Liver (tissue), 9 donors: ENCODE data around the gene ZNF423. TPM values are rescaled to one million over a fixed set of nuclear protein-coding genes. Genes with fewer than 3 reads are reported as not detected.

ENCODE experiments used
- DNase-seq: peaks from one replicate; pipeline ENCODE4 v3.0.0-alpha.2; 2017; ENCODE audit warnings: low spot score
- H3K27ac ChIP-seq, 2 donors: one replicate each; pipeline ENCODE4 v1.7.0; 2013; ENCODE audit warnings: inconsistent platforms in 2 of 2, low read length in 2 of 2, control low read depth in 1 of 2, low read depth in 1 of 2, mild to moderate bottlenecking in 1 of 2
- H3K27me3 ChIP-seq, 4 donors: one replicate each; pipeline versions ENCODE4 v1.6.1 to v1.7.0; 2013; ENCODE audit warnings: low read length in 3 of 4, inconsistent platforms in 1 of 4, mild to moderate bottlenecking in 1 of 4, moderate library complexity in 1 of 4; ENCODE audit not compliant: control insufficient read depth in 4 of 4, insufficient read depth in 4 of 4
- H3K36me3 ChIP-seq, 4 donors: one replicate each; pipeline versions ENCODE4 v1.6.1 to v1.7.0; 2013; ENCODE audit warnings: low read length in 3 of 4, mild to moderate bottlenecking in 3 of 4, low read depth in 1 of 4, moderate library complexity in 1 of 4; ENCODE audit not compliant: control insufficient read depth in 4 of 4, insufficient read depth in 3 of 4
- H3K4me1 ChIP-seq, 4 donors: one replicate each; pipeline versions ENCODE4 v1.6.1 to v1.7.0; 2013; ENCODE audit warnings: low read length in 3 of 4, mild to moderate bottlenecking in 3 of 4, moderate library complexity in 1 of 4; ENCODE audit not compliant: control insufficient read depth in 4 of 4, insufficient read depth in 4 of 4
- H3K4me3 ChIP-seq, 3 donors: one replicate each; pipeline versions ENCODE4 v1.6.1 to v1.7.0; 2013; ENCODE audit warnings: low read length in 3 of 3, control low read depth in 1 of 3, low read depth in 1 of 3, mild to moderate bottlenecking in 1 of 3
- H3K9ac ChIP-seq, 2 donors: one replicate each; pipeline ENCODE4 v1.7.0; 2013; ENCODE audit warnings: low read length in 2 of 2, mild to moderate bottlenecking in 2 of 2, moderate library complexity in 2 of 2, control low read depth in 1 of 2, low read depth in 1 of 2
- H3K9me3 ChIP-seq, 4 donors: one replicate each; pipeline versions ENCODE4 v1.6.1 to v1.7.0; 2013; ENCODE audit warnings: low read length in 3 of 4; ENCODE audit not compliant: control insufficient read depth in 4 of 4
- ATF3 ChIP-seq: IDR thresholded peaks from 2 replicates; pipeline ENCODE4 v1.6.1; 2016; ENCODE audit warnings: antibody characterized with exemption
- CTCF ChIP-seq: fragments of 150-350 bp; IDR thresholded peaks from 2 replicates; pipeline ENCODE4 v1.5.1; 2017; ENCODE audit warnings: improper control_type of control experiment, low read depth, low read length; ENCODE audit not compliant: missing input control
- EGR1 ChIP-seq, 2 donors: IDR thresholded peaks; 2 replicates each; pipeline ENCODE4 v1.6.1; 2016 to 2018; ENCODE audit warnings: antibody characterized with exemption in 2 of 2, low read depth in 2 of 2
- FOXA2 ChIP-seq: IDR thresholded peaks from 2 replicates; pipeline ENCODE4 v1.6.1; 2016; ENCODE audit warnings: antibody characterized with exemption
- GABPA ChIP-seq, 2 donors: IDR thresholded peaks in 1 of 2; conservative IDR thresholded peaks in 1 of 2; 2 replicates each; pipeline ENCODE4 v1.6.1; 2016; ENCODE audit warnings: antibody characterized with exemption in 2 of 2, mild to moderate bottlenecking in 1 of 2, moderate library complexity in 1 of 2
- HNF4A ChIP-seq, 2 donors: conservative IDR thresholded peaks; 2 replicates each; pipeline ENCODE4 v1.6.1; 2016; ENCODE audit warnings: antibody characterized with exemption in 2 of 2, mild to moderate bottlenecking in 2 of 2
- HNF4G ChIP-seq: IDR thresholded peaks from 2 replicates; pipeline ENCODE4 v1.6.1; 2016; ENCODE audit warnings: antibody characterized with exemption
- JUND ChIP-seq, 2 donors: IDR thresholded peaks; 2 replicates each; pipeline ENCODE4 v1.6.1; 2016; ENCODE audit warnings: antibody characterized with exemption in 2 of 2
- MAX ChIP-seq: IDR thresholded peaks from 2 replicates; pipeline ENCODE4 v1.6.1; 2016; ENCODE audit warnings: antibody characterized with exemption
- NR2F2 ChIP-seq: IDR thresholded peaks from 2 replicates; pipeline ENCODE4 v1.6.1; 2016; ENCODE audit warnings: antibody characterized with exemption
- RAD21 ChIP-seq, 2 donors: IDR thresholded peaks; 2 replicates each; pipeline ENCODE4 v1.6.1; 2016; ENCODE audit warnings: antibody characterized with exemption in 2 of 2, mild to moderate bottlenecking in 2 of 2
- REST ChIP-seq: IDR thresholded peaks from 2 replicates; pipeline ENCODE4 v1.6.1; 2016; ENCODE audit warnings: antibody characterized with exemption, mild to moderate bottlenecking
- RXRA ChIP-seq, 2 donors: IDR thresholded peaks; 2 replicates each; pipeline ENCODE4 v1.6.1; 2017 to 2018; ENCODE audit warnings: antibody characterized with exemption in 2 of 2, mild to moderate bottlenecking in 1 of 2
- SP1 ChIP-seq: IDR thresholded peaks from 2 replicates; pipeline ENCODE4 v1.6.1; 2018; ENCODE audit warnings: antibody characterized with exemption, mild to moderate bottlenecking
- TAF1 ChIP-seq: conservative IDR thresholded peaks from 2 replicates; pipeline ENCODE4 v1.6.1; 2016; ENCODE audit warnings: antibody characterized with exemption, mild to moderate bottlenecking
- ZBTB33 ChIP-seq: IDR thresholded peaks from 2 replicates; pipeline ENCODE4 v1.6.1; 2016; ENCODE audit warnings: antibody characterized with exemption
- WGBS: extraction: QIAGEN DNeasy Blood & Tissue Kit; methylation state at CpG from one replicate; pipeline ENCODE4 v1.1.7; 2013; 5-methylcytosine and 5-hydroxymethylcytosine counted together
- polyA plus RNA-seq, 2 donors: library from polyadenylated mRNA; stranded (reverse) in 1 of 2; unstranded in 1 of 2; fragments of 200-250 nt in 1 of 2; fragments of >200 nt in 1 of 2; fragmentation: Nextera tagmentation in 1 of 2; extraction: Ambion mirVana in 1 of 2; gene quantifications; one replicate each; pipeline versions ENCODE4 v1.2.1 to v1.2.3, GENCODE V29; 2013 to 2015
- total RNA-seq, 2 donors: library from RNA; depleted of rRNA; stranded (reverse); fragments of >200 nt; gene quantifications; one replicate each; pipeline ENCODE4 v1.2.3, GENCODE V29; 2014
- donor health status: healthy.
- donor health status: healthy.
- donor health status: healthy.
- donor health status: healthy.
- donor health status: healthy.

Gene ZNF423
- total and polyA plus RNA-seq, 4 donors = 0.24 to 1.6 (median 0.39) TPM

- Histone ChIP-seq H3K9me3 (no peaks in the 10 kb centered on the region), H3K27ac (no peak overlapping the region), H3K27me3 (no peaks in the 10 kb centered on the region), H3K4me3 (no peak overlapping the region), H3K36me3 (no peaks in the 10 kb centered on the region), H3K4me1 (no peaks in the 10 kb centered on the region), H3K9ac (no peak overlapping the region)
- no peak for DNase-seq
- TF ChIP-seq SP1 (no peak), NR2F2 (no peak), REST (no peak), TAF1 (no peak), EGR1 (IDR thresholded peaks at IDR 0.05; ENCODE audit: low read depth in 2 of 2) (no peak), ZBTB33 (no peak), CTCF (no peak), HNF4A (conservative IDR thresholded peaks at IDR 0.05) (no peak), RXRA (IDR thresholded peaks at IDR 0.05) (no peak), FOXA2 (no peak), MAX (no peak)
- WGBS = 85% methylated on average over 4 of the region's 4 CpGs
These were observed 316.2 kb downstream of the ZNF423 start for GRCh38 chr16:49539758-49540157.

- Histone ChIP-seq H3K27me3 (no peaks in the 10 kb centered on the region), H3K9me3 (no peaks in the 10 kb centered on the region), H3K4me3 (no peak overlapping the region), H3K9ac (no peak overlapping the region), H3K4me1 (no peaks in the 10 kb centered on the region), H3K36me3 (no peaks in the 10 kb centered on the region), H3K27ac (no peak overlapping the region)
- 92% methylated on average over 7 of the region's 7 CpGs for WGBS
- DNase-seq = no peak
- TF ChIP-seq ATF3 (no peak), ZBTB33 (no peak), REST (no peak), NR2F2 (no peak), GABPA (IDR thresholded peaks at IDR 0.05 in 1 of 2, conservative IDR thresholded peaks at IDR 0.05 in 1 of 2) (no peak), RXRA (IDR thresholded peaks at IDR 0.05) (no peak), RAD21 (IDR thresholded peaks at IDR 0.05) (no peak), HNF4G (no peak), FOXA2 (no peak), JUND (IDR thresholded peaks at IDR 0.05) (no peak)
These were observed 317.9 kb downstream of the ZNF423 start for GRCh38 chr16:49537924-49538459.
